GM18507 (cell line): ENCODE results near the gene RBM25.

Source experiments
- DNase-seq: peaks from one replicate; pipeline ENCODE4 v3.0.0; 2011; ENCODE audit warnings: low read depth; ENCODE audit not compliant: insufficient read length; ENCODE audit errors: extremely low spot score
- FAIRE-seq: peaks from 2 replicates; lab custom pipeline; 2011; peaks lifted over from hg19 to GRCh38; lab: Jason Lieb, UNC

RBM25 gene

DNA sequence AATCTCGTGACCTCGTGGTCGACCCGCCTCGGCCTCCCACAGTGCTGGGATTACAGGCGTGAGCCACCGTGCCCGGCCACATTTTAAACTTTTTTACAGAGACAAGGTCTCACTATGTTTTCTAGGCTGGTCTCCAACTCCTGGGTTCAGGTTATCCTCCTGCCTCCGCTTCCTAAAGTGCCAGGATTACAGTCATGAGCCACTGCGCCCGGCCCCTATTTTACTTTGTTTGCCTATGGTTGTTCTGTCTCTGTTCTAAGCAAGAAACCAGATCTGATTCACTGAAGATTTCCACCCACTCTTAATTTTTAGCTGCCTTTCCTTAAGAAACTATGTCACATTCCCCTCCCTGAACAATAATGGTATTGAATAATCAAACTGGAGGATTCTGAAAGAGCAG, 39.1 kb downstream of the RBM25 start:
- no peak for FAIRE-seq
- no peak for DNase-seq

- FAIRE-seq = no peak
- DNase-seq = no peak
Measured at GRCh38 chr14:73100334-73100733, 42.0 kb downstream of the RBM25 start.

- DNase-seq (no peak), FAIRE-seq (no peak)
Measured at GRCh38 chr14:73102806-73103497, 44.6 kb downstream of the RBM25 start.

DNA sequence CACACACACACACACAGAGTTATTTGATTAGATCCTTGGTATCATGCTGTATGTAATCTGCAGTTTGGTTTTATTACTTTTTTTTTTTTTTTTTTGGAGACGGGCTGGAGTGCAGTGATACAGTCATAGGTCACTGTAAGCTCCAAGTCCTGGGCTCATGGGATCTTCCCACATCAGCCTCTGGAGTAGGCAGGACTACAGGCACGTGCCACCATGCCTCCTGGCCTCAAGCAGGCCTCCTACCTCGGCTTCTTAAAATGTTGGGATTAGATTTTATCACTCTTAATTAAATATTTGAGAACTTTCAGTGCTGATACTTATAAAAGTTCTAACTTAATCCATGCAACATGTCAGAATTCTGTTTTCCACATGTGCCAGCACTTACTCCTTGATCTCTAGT, 46.7 kb downstream of the RBM25 start:
- DNase-seq (no peak), FAIRE-seq (no peak)

GRCh38 chr14:73105727-73106126, 47.4 kb downstream of the RBM25 start:
- DNase-seq = no peak
- no peak for FAIRE-seq

DNA sequence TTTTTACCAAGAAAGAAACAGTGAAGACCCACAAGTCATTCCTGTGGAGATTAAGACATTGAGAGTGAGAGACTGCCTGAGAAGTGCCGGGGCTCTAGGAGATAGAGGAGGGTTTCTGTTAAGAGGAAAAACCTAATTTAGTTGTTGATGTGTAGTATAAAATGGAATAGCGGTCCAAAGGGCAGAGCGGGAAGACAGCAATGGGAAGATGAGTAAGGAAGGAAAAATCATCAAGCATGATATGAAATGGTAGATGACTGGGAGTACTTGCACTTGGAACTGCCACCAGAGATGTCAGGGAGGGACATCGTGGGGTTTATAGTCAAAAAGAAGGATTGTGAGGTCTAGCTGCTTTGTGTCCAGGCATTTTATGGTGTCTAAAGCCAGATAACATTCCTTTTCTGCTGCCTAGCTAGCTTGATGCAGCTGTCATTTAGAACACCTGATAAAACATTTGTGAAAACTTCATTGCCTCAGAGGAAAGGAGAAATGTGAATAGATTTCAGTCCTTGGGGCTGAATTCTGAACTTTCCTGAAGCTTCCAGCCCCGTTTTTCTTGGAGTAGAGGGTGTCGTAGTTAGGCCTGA, 57.8 kb downstream of the RBM25 start:
- DNase-seq (no peak), FAIRE-seq (no peak)

DNA sequence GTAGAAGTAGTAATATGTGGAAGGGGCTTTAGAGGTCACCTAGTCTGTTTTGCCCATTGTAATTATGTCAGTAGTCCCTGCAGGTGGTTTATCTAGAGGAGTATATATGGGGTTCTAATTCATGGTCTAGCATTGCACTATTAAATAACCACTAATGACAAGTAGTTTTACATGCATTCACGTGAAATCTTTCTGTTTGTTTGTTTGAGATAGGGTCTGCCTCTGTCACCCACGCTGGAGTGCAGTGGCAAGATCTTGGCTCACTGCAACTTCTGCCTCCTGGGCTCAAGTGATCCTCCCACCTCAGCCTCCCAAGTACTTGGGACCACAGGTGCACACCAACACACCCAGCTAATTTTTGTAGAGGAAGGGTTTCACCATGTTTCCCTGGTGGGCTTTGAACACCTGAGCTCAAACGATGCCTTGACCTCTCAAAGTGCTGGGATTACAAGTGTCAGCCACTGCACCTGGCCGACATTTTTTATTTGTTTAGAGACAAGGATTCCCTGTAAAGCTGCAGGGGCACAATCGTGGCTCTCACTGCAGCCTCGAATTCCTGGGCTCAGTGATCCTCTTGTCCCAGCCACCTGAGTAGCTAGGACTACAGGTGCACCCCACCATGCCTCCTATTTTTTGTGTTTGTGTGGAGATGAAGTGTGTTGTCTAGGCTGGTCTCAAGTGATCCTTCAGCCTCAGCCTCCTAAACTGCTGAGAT, 66.0 kb downstream of the RBM25 start:
- FAIRE-seq (no peak), DNase-seq (no peak)

GRCh38 chr14:73125169-73125588, 66.8 kb downstream of the RBM25 start:
- FAIRE-seq = no peak
- no peak for DNase-seq

DNA sequence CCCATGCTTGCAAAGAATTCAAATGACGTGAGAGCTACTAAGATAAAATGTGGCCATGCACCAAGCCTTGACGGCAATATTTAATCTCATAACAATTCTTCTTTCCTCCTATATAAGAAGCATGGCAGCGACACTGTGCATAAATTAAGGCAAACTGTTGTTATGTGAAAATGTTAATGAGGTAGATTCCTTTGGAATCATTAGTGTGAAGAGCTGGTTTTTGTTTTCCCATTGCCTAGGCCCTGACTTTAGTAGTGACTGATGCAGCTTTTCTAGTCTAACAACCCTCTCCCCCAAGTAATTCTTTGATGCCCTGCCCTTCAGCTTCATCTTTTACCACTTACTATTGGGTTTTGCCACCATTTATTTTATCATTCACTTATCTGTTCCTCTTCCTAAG, 67.4 kb downstream of the RBM25 start:
- no peak for FAIRE-seq
- no peak for DNase-seq

- DNase-seq (no peak), FAIRE-seq (no peak)
Measured at GRCh38 chr14:73133795-73134194, 75.5 kb downstream of the RBM25 start.

- DNase-seq (no peak), FAIRE-seq (no peak)
Measured at GRCh38 chr14:73136085-73136386, 77.7 kb downstream of the RBM25 start.

GRCh38 chr14:73136387-73137225, 78.3 kb downstream of the RBM25 start, which contains the start of gene PSEN1:
Gene PSEN1, plus strand, starts transcription at chr14:73136507. Its CDS starts 11,513 bp downstream, at chr14:73148020.
- FAIRE-seq (peak; percentile 92), DNase-seq (peak; percentile 98)

DNA sequence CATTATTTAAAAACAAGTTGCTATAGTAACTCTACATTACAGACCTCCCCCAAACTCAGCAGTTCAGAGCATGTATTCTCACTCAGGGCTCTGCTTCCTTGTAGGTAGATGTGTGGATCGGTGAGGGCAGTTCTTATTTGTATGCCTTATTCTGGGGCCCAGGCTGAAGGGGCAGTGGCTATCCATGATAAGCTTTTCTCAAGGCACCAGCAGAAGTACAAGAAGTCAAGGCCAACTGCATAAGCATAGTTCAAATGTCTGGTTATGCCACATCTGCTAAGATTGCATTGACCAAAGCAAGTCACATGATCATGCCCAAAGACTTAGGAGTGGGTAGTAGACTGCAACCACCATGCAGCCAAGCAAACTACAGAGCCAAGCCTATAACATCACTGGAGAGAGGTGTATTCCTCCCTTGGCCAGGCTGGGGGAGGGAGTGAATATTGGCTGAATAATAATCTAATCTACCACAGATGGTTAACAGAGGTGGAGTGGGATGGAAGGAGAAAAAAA, 82.5 kb downstream of the RBM25 start:
- no peak for FAIRE-seq
- DNase-seq = no peak

GRCh38 chr14:73142216-73142615, 83.9 kb downstream of the RBM25 start:
- no peak for DNase-seq
- peak; percentile 18 for FAIRE-seq

GRCh38 chr14:73143003-73143402, 84.7 kb downstream of the RBM25 start:
- FAIRE-seq = no peak
- DNase-seq = no peak

- no peak for FAIRE-seq
- DNase-seq = no peak
Measured at GRCh38 chr14:73143617-73144016, 85.3 kb downstream of the RBM25 start.

- FAIRE-seq (no peak), DNase-seq (no peak)
Measured at GRCh38 chr14:73145371-73145770, 87.0 kb downstream of the RBM25 start.

- FAIRE-seq = no peak
- no peak for DNase-seq
Measured at GRCh38 chr14:73146111-73146510, 87.8 kb downstream of the RBM25 start.

- DNase-seq (no peak), FAIRE-seq (no peak)
Measured at GRCh38 chr14:73149753-73150152, 91.4 kb downstream of the RBM25 start.

DNA sequence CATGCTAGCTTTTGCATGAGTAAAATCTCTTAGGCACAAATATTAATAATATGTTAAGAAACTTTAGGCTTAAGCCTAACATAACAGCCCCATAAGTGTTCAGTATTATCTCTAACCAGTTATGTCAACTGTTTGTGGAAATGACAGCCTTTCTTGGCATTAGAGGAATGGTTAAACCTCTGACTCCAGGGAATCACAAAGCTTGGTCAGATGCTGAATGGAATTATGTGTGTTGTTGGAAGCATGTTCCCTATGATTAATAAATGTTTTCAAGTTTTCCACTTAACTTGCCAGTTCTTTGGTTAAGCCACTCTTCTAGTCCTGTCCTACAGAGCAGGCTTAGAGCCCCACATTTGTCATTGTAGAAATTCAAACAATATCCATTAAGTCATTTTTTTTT, 94.9 kb downstream of the RBM25 start:
- FAIRE-seq (no peak), DNase-seq (no peak)
